Activated CD8-positive, alpha-beta memory T cell treated with anti-CD3 and anti-CD28 coated beads for 48 hours (primary cell): ENCODE measurements around the gene BCAN.
"Not testable (repeated sequence)": the region's sequence is repeated elsewhere in the genome, so short reads cannot be mapped to it uniquely, and the experiment has no call there.

Source experiments
- DNase-seq, 3 experiments: peaks; one replicate each; pipeline ENCODE4 v3.0.0-alpha.2; 2020; ENCODE audit warnings: low read depth in 2 of 3, low spot score in 2 of 3

Gene BCAN

DNA sequence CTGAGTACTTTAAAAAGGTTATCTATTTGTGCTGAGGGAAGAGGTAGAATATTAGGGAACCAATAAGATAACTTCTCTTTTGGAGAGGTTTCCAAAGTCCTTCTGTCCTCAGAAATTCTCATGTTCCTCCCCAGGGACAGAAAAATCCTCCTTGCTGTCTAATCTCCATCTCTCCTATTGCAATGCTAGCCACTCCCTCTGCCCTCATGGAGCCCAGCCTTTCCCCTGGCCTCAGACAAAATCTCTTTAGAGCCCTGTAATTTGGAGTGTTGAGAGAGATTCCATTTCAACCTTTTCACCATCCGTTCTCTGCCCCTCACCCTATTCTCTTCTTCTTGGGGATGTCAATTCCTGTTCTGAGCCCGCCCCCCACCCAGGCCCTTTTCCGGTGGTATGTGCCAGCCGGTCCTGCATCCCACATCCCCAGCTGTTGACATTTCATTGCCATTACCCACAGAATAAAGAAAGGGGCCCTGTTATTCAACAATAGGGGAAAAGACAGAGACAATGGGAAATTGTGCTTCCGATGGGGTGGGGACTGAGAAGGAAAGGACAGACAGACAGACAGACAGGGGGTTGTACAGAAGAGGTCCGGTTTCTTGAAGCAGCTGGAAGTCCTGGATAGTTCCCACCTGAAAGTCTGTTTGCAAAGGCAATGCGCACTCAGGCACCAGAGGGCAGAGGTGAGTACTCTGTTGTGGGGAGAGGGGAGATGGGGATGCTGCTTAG, 22.9 kb upstream of the BCAN start, which contains the start of gene HAPLN2:
TSS of gene HAPLN2 (plus strand) at position 563 of the 729 bp plus-strand sequence. CDS start 4,076 bp downstream, outside the sequence.
- no peak for DNase-seq

DNA sequence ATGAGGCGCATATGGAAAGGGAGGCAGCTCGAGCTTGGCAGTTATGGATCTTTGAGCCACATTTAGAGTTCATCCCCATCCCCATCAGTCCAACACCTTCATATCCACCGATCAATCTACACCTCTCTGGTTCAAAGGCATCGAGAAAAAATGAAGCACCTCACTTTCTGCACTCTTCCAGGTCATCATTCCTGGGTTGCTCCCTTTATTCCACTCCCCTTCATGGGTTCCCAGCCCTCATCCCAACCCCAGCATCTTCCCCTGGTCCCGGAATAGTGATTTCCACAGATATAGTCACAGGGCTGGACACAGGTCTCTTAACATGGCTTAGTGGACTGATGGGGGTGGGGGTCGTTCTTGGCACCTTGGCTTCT, 22.3 kb upstream of the BCAN start:
- DNase-seq: no peak

DNA sequence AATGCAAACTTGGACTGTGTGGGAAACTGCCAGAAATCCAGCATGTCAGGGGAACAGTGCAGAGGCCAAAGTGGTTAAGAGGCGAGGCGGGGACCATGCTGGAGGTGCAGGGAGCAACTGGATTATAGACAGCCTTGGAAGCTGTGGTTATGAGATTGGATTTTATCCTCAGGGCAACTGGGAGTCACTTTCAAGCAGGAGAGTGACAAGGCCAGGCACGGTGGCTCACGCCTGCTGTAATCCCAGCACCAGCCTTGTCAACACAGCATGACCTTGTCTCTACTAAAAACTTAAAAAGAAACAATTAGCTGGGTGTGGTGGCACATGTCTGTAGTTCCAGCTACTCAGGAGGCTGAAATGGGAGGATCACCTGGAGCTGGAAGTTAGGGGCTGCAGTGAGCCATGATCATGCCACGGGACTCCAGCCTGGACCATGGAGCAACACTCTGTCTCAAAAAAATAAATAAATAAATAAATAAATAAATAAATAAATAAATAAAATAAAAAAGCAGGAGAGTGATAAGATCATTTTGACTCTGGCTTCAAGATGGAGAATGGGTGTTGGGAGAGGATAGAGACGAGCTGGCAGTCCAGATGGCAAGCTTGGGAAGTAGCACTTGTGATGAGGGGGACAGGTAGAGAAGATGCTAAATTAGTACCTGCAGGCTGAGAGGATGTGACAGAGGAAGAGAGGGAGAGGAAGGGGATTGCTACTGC, 19.2 kb upstream of the BCAN start:
- no peak for DNase-seq

DNA sequence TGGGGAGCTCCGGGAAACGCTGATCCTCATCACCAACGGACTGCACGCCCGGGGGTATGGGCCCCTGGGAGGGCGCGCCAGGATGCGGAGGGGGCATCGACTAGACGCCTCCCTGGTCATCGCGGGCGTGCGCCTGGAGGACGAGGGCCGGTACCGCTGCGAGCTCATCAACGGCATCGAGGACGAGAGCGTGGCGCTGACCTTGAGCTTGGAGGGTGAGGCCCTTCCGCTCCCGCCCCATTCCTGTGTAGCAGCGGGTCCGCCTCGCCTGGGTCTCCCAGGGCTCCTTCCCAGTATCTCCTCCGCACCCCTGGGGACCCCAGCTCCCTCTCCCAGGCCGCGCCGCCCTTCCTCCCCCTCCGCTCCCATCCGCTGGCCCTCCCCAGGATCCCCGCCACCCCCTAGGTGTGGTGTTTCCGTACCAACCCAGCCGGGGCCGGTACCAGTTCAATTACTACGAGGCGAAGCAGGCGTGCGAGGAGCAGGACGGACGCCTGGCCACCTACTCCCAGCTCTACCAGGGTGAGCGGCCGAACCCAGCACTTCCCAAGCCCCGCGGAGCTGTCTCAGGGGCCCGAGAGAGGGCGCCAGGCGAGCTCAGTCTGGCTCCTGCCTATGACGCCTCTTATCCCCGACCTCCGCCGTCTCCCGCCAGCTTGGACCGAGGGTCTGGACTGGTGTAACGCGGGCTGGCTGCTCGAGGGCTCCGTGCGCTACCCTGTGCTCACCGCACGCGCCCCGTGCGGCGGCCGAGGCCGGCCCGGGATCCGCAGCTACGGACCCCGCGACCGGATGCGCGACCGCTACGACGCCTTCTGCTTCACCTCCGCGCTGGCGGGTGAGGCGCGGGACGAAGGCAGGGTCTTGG, 17.7 kb upstream of the BCAN start:
- no peak for DNase-seq

DNA sequence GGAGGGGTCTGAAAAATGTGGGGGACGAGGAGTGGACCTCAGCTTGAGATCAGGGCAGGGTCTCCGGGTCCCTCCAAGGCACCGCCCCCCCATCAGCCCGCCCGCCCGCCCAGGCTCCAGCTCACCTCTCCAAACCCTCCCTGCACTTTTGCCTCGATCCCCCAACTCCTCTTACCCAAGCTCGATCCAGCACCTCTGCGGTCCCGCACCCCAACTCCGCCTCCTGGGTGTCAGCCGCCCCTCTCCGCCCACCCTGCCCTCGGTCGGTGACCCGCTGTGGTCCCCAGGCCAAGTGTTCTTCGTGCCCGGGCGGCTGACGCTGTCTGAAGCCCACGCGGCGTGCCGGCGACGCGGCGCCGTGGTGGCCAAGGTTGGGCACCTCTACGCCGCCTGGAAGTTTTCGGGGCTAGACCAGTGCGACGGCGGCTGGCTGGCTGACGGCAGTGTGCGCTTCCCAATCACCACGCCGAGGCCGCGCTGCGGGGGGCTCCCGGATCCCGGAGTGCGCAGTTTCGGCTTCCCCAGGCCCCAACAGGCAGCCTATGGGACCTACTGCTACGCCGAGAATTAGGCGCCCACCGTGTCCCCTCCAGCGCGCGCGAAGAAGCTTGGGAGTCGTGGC, 17.0 kb upstream of the BCAN start:
- DNase-seq: no peak

DNA sequence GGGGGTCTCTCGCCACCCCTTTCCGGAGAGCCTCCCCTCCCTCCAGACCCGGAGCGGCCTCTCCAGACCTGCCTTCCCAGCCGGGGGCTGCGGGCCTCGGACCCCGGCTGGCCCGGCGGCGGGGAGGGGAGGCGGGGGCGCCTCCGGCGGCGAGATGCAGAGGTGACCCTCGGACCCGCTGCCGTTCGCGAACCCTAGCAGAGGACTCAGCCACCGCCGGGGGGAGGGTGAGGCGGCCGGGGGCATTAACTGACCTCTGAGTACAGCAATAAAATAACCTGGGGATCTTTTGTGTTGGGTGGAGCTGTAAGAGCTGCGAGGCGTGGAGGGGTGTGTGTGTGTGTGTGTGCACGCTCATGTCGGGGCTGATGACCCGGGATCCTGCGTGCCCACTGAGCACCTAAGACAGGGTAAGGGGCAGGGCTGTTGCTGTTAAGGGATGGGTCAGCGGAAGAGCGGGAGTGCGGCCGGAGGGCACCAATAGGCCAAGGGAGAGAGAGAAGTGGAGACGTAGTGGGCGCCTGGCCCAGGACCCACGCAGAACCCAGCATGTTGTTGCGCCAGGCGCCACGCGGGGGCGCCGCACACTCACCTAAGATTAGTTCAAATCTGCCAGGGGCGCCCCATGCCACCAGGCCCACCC, 16.4 kb upstream of the BCAN start:
- DNase-seq: peak in 2 of 3 experiments; percentile 52 to 68

DNA sequence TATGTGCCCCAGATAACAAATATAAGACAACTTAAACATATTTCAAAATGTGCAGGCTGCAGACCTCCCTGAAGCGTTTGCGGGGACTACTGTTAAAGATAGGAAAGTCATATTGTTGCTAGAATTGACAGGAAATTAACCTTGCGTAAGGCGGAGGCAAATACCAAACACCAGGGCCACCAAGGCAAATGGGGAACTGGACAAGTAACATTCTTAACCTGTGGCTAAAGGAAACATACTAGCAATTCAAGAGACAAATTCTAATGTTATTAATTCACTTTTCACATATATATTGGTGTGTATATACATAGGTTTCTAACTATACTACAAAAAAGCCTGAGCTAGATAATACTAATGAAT, 15.9 kb upstream of the BCAN start:
- no peak for DNase-seq

DNA sequence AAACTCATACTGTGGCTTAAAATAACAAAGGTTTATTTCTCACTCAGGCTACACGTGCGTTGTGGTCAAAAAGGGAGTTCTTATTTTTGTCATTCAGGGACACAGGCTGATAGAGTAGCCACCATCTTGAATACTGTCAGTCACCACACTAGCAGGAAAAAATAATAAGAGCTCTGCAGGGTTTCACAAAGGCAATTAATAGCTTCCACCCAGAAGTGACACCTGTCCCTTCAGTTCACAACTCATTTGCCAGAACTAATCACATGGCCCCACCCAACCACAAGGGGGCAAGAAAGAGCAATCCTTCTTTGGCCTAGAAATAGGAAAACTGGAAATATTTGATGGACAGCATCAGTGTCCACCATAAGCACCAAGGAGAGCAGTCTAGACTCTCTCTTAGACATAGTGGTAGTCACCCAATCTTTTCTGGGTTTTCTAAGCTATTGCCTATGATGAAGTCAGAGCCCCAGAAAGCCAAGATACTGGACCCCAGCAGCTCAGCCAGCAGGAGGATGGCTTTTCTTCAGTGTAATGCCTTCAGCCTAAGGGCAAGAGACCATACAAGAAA, 14.5 kb upstream of the BCAN start:
- no peak for DNase-seq

DNA sequence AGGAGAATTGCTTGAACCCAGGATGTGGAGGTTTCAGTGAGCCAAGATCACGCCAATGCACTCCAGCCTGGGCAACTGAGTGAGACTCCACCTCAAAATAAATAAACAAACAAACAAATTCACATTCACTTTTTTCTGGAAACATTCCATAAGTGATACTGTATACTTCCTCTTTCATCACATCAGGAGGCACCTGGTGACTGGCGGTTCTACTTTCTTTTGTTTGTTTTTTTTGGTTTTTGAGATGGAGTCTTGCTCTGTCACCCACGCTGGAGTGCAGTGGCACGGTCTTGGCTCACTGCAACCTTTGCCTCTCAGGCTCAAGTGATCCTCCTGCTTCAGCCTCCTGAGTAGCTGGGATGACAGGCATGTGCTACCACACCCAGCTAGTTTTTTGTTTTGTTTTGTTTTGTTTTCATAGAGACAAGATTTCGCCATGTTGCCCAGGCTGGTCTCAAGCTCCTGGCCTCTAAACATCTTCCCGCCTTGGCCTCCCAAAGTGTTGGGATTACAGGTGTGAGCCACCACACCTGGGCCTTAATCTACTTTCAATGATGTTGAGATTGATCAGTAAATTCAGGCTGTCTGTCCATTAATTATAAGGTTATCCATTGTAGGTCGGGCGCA, 12.0 kb upstream of the BCAN start:
- no peak for DNase-seq

DNA sequence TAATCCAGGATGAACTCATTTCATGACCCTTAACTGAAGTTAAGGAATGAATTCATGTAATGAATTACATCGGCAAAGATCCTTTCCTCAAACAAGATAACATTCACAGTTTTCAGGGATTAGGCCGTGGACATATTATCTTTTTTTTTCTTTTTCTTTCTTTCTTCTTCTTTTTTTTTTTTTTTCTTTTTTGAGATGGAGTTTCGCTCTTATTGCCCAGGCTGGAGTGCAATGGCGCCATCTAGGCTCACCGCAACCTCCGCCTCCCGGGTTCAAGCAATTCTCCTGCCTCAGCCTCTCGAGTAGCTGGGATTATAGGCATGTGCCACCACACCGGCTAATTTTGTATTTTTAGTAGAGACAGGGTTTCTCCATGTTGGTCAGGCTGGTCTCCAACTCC, 10.8 kb upstream of the BCAN start:
- DNase-seq: not testable (repeated sequence)

DNA sequence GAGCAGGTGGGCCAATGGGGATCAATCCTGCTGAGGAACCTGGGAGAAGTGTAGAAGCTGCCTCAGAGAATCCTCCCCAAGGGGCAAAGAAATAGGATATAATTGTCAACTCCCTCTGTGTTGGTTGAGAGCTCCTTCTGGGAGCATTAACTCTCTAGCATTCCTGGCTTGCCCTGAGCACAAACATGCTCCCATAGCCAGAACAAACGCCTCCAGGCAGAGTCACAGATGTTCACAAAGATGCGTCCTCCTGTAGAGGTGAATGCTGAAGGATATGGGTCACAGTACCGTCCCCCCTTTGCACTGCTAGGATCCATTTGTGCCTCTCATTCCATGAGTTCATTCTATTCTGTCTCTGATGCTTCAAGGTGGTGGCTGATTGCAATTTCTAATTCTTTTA, 9.6 kb upstream of the BCAN start:
- no peak for DNase-seq

DNA sequence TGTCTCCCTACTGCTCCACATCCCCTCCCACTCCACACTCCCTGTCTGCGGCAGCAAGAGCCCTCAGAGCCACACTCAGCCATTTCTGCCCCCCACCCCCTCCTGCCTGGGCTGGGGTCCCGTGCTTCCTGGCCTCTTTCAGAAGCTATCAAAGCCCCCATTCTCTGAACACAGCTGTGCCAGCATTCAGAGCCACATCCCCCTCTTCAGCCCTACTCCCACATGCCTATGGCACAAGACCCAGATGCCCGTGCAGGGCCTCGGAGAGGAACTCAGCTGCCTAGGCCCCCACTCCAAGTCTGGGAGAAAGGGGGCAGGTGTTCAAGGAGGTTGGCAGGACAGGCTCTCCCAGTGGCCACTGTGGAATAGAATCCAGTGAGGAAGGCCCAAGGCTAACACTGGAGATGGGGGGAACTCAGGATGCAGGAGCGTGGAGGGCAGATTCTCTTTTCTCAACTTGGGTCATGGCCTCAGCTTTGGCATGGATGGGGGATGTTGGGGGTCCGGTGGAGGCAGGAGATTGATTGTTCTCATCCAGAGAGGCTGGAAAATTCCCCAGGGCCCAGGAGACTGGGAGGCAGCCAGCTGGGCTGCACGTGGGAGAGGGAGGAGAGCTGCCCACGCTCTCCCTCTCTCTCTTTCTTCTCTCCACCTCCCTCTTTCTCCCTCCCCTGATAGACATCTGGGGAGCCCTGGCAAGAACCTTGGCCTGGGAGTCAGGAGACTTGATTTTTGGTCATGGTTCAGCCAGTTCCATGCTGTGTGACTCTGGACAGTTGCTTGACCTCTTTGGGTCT, 3.5 kb upstream of the BCAN start:
- DNase-seq: no peak

DNA sequence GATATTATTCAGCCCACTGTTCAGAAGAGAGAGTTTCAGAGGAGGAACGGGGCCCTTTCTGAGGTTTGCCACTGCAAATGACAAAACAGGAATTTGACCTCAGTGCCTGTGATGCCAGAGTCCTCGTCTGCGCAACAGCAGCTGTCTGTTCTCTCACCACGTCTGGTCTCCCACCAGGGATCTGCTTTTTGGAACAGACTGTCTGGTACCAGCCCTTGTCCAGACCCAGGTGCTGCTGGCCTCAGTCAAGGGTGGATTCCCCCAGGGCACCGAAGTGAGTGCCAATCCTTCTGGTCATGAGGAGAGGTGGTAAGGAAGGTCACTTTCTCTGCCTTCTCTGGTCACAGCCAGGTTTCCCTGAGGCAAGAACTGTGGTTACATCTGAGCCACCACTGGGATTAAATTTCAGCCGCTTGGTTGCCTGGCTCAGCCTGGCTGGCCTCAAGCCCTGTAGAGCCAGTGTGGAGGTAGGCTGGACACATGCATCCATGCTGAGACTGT, 2.3 kb upstream of the BCAN start:
- no peak for DNase-seq

DNA sequence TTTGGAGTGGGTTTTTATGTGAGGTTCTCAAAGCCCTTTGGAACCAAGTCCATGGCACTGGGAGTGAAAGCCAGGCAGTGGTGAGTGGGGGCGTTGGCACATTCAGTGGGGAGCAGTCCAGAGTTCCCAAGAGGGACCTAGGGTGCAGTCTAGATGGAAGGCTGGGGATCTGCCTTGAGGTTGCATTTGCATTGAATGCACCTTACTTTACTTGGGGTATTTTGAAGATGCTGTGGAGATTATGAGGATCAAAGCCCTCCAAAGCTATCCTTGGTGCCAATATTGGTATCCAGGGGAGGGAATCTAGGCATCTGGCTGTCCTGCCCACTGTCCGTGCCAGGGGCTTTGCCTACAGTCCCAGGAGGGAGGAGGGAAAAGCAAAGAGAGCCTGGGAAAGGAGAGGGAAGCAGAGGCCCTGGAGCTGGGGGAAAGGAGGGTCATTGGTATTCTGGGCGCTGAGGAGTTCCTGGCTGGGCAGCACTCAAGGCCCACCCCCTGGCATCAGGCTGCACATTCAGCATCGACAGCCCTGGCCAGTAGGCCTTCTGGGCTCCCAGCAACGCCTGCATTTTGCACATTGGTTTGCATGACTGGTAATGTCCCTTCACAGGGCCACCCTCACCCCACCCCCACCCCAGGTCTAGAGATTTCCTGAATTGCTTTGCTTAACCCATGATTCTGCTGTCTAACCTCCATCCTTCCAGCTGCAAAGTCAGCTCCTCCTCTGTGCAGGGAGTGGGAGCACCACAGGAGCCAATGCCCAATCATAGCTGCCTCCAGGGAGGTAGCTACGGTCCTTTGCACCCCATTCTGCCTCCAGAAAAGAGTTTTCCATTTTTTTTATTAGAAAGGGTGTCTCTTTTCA, 843 bp upstream of the BCAN start:
- no peak for DNase-seq

DNA sequence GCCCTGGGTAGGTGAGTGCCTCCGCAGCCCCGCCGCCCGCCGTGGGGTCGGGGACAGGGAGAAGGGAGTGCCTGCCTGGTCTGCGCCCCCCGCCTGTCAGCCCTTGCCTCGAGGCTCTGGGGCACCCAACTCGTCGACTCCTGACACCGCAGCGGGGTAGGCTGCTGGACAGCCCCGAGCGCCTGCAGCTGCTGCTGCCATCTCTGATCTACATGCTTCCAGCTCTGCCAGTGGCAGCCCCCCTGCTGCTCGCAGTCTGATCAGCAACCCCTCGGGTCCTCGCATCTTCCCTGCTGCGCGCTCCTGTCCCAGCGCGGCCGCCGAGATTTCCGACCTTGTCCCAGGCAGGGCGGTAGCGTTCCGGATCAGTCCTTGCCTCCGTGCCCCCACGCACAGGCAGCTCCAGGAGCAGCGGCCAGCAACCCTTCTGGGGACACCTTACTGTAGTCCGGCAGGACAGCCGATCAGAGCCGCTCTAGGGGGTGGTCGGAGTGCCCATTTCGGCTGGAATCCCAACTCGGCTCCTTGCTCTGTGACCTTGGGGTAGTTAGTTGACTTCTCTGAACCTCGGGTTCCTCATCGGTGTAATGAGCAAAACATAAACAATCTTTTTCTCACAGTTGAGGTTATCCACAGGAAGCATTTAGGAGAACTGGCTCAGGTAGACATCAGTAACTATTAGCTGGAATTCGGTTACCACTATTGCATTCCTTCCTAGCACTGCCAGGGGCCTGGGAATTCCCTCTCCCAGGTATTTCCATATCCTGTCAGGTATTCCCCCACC, 540 bp downstream of the BCAN start:
- no peak for DNase-seq

DNA sequence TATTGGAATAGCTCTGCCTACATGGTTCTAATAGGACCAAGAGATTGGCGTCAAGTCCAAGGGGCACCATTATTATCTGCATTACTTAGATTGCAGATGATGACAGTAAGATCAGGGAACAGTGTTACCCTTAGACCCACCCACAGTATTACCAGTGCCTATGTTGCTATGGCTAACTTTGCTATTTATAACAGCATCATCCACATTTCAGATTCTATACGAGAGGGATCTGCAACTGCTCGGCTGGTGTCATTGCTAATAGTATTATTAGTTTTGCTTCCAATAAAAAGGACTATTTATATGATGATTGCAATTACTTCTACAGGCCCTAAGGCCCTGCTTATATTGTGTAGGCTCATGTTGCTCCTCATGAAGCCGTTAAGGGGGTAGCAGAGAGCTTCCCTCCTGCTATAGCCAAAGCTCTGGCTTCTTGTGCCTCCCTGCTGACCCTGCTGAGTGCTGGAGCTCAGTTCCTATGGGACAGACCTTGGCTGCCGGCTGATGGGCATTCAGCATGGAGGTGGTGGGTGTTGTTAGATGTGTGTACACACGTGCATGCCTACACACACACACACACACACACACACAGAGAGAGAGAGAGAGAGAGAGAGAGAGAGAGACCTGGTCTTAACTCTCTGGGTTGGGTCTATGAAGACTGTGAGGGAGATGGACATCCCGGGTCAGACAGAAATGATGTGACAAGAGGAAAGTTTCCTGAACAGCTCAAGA, 1.3 kb downstream of the BCAN start:
- no peak for DNase-seq

DNA sequence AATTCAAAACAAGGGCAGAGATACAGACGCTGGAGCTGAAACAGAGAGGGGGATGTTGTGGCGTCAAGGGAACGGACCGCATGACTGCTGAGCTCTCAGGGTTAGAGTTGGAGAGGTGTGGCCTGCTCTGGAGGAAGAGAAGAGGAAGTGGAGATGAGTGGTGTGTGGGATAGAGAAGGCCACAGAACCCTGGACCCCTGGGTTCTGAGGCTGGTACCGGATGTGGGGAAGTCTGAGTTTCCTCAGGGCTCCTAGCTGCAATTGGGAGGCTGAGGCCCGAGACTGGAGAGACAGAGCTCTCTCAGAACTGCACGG, 1.8 kb downstream of the BCAN start:
- no peak for DNase-seq
